ENCODE results near the gene EXT2. TPM values are rescaled to one million over a fixed set of nuclear protein-coding genes. Genes with fewer than 3 reads are reported as not detected.

The EXT2 gene
- total and polyA plus RNA-seq, 3 donors from 2014 or later = 47.5 to 71.2 (median 60.9) TPM

DNA sequence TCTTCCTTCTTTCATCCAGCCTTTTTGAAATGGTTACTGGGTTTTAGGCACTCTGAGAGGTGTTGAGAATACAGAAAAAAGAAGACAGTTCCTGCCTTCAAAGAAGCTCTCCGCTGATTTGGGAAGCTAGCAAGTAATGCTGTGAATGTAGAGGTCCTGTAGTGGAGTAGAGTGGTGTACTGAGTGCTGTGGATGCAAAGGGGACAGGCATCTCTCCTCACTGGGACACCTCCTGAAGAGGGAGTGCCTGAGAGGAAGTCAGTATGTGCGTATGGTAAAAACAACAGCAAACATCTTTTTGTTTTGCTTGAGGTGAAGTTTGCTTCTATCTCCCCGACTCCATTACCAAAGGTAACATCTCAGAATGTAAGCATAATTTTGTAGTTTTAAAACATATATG lies 77.5 kb downstream of the EXT2 start:
- Histone ChIP-seq H3K9me3 (no peaks in the 10 kb centered on the region), H3K4me3 (no peak overlapping the region), H3K4me1 (no peaks in the 10 kb centered on the region), H3K36me3 (ENCODE audit: low read depth, missing control alignments) (no peaks in the 10 kb centered on the region), H3K27ac (no peak overlapping the region), H3K27me3 (no peaks in the 10 kb centered on the region)
- intact Hi-C loops (cut with DNase I; ENCODE audit: low total_unique reads) = no loop called here
- WGBS, 2 donors = 91 to 98% methylated on average over 3 of the region's 3 CpGs
- DNase-seq = no peak
- TF ChIP-seq, protein P1, sequence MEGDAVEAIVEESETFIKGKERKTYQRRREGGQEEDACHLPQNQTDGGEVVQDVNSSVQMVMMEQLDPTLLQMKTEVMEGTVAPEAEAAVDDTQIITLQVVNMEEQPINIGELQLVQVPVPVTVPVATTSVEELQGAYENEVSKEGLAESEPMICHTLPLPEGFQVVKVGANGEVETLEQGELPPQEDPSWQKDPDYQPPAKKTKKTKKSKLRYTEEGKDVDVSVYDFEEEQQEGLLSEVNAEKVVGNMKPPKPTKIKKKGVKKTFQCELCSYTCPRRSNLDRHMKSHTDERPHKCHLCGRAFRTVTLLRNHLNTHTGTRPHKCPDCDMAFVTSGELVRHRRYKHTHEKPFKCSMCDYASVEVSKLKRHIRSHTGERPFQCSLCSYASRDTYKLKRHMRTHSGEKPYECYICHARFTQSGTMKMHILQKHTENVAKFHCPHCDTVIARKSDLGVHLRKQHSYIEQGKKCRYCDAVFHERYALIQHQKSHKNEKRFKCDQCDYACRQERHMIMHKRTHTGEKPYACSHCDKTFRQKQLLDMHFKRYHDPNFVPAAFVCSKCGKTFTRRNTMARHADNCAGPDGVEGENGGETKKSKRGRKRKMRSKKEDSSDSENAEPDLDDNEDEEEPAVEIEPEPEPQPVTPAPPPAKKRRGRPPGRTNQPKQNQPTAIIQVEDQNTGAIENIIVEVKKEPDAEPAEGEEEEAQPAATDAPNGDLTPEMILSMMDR (IDR thresholded peaks at IDR 0.05) = no peak
- no peak for TF ChIP-seq POLR2A (IDR thresholded peaks at IDR 0.05)

DNA sequence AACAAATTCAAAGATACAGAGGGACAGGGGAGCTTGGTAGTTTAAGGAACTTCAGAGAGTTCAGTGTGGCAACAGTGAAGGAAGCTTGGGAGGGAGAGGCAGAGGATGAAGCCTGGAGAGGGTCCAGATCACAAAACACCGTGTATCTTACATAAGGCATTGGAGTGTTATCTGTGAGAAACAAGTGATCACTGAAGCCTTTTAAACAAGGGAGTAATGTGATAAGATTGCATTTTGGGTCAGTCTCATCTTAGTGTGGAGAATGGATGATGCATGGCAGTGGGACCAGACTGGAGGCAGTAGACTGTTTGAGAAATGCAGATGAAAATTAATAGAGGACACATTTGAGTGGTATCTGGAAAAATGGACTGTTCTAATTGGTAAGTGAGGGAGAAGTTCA lies 79.4 kb downstream of the EXT2 start:
- H3K27ac ChIP-seq = no peak overlapping the region
- no peaks in the 10 kb centered on the region for H3K4me1 ChIP-seq
- H3K4me3 ChIP-seq = no peak overlapping the region
- H3K27me3 ChIP-seq = no peaks in the 10 kb centered on the region
- no peaks in the 10 kb centered on the region for H3K36me3 ChIP-seq (ENCODE audit: low read depth, missing control alignments)
- H3K9me3 ChIP-seq = no peaks in the 10 kb centered on the region
- no peak for TF ChIP-seq POLR2A (IDR thresholded peaks at IDR 0.05)
- TF ChIP-seq, protein P1 (IDR thresholded peaks at IDR 0.05) = no peak
- DNase-seq = no peak
- intact Hi-C loops (cut with DNase I; ENCODE audit: low total_unique reads) = no loop called here
- 48 to 52% methylated on average over 1 of the region's 1 CpG for WGBS, 2 donors

DNA sequence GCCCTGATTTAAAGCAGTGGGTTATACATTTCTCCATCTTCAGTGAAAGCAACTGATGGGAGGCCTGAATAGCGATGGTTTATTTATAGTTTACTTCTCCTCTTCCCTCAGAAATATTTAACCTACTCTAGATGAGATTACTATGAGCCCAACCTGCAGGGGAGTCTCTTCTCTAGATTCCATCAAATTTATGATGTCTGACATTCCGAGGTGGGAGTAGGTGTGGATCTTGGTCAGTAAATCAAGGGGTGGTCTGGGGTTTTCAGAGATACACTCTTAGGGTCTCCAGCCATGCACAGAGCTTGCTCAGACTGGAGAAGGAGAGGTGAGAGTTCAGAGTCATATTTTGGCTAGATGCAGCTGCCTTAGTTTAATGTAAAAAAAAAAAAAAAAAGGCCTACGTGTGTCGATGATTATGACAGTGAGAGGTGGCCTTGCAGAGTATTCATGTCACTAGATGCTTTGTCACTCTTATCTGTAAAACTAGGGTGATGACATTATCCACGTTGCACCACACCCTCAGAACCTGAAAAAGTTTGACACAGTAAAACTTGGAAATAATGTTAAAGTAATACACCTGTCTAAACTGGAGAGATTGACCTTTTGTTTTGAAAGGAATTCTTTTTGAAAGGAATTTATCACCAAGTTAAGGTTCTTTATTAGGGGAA lies 81.2 kb downstream of the EXT2 start:
- H3K9me3 ChIP-seq = no peaks in the 10 kb centered on the region
- H3K27ac ChIP-seq = no peak overlapping the region
- 78 to 80% methylated on average over 5 of the region's 5 CpGs for WGBS, 2 donors
- H3K36me3 ChIP-seq (ENCODE audit: low read depth, missing control alignments) = no peaks in the 10 kb centered on the region
- no peaks in the 10 kb centered on the region for H3K4me1 ChIP-seq
- no peaks in the 10 kb centered on the region for H3K27me3 ChIP-seq
- intact Hi-C loops (cut with DNase I; ENCODE audit: low total_unique reads) = no loop called here
- TF ChIP-seq POLR2A (IDR thresholded peaks at IDR 0.05) = no peak
- TF ChIP-seq, protein P1 (IDR thresholded peaks at IDR 0.05) = no peak
- no peak for DNase-seq
- no peak overlapping the region for H3K4me3 ChIP-seq

DNA sequence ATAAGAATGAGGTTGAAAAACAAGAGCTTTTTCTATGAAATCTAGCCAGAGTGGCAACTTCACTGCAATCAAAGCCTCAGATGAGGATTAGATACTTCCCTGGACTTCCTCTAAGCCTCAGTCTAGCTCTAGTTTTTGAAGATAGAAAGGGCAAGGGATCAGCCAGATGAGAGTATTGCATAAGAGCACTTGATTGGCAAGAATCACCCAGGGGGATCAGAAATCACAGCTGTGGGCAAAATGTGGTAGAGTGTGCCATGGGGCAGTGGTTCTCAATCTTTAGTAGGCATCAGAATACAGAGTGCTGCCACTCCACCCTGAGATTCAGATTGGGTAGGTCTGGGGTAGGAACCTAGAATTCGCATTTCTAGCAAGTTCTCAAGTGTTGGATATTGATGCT lies 82.4 kb downstream of the EXT2 start:
- H3K36me3 ChIP-seq (ENCODE audit: low read depth, missing control alignments) = no peaks in the 10 kb centered on the region
- WGBS, 2 donors = 88 to 89% methylated on average over 1 of the region's 1 CpG
- TF ChIP-seq, protein P1 (IDR thresholded peaks at IDR 0.05) = no peak
- no peak for TF ChIP-seq POLR2A (IDR thresholded peaks at IDR 0.05)
- no peaks in the 10 kb centered on the region for H3K4me1 ChIP-seq
- H3K27ac ChIP-seq = no peak overlapping the region
- no peaks in the 10 kb centered on the region for H3K27me3 ChIP-seq
- intact Hi-C loops (cut with DNase I; ENCODE audit: low total_unique reads) = no loop called here
- no peak overlapping the region for H3K4me3 ChIP-seq
- no peak for DNase-seq
- no peaks in the 10 kb centered on the region for H3K9me3 ChIP-seq

DNA sequence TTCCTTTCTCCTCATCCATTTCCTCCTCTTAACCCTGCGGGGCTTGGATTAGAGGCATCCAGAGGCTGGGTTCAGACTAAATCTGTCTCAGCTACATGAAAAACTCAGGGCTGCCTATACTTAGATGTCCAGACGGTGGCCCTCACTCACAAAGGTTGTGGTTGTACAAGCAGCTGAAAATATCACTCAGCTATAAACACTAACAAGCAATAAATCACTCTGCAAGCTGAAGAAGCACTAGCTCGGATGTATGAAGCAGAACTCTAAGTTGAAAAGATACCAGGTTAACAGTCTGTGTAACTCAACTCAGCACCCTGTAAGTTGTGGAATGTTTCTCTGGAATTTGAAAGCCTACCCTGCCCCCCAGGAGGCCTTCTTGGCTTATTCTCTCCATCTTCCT lies 82.9 kb downstream of the EXT2 start:
- no peaks in the 10 kb centered on the region for H3K9me3 ChIP-seq
- TF ChIP-seq POLR2A (IDR thresholded peaks at IDR 0.05) = no peak
- TF ChIP-seq, protein P1 (IDR thresholded peaks at IDR 0.05) = no peak
- WGBS, 2 donors = 73 to 82% methylated on average over 3 of the region's 3 CpGs
- no peaks in the 10 kb centered on the region for H3K27me3 ChIP-seq
- no peak overlapping the region for H3K27ac ChIP-seq
- DNase-seq = no peak
- intact Hi-C loops (cut with DNase I; ENCODE audit: low total_unique reads) = no loop called here
- H3K4me3 ChIP-seq = no peak overlapping the region
- H3K36me3 ChIP-seq (ENCODE audit: low read depth, missing control alignments) = no peaks in the 10 kb centered on the region
- H3K4me1 ChIP-seq = no peaks in the 10 kb centered on the region

All from testis (tissue), 3 donors.